ENCODE measurements around the gene TMEM163.

GRCh38 chr2:134491771-134492441 lies 226.9 kb downstream of the TMEM163 start:
- TF ChIP-seq CTCF (IDR thresholded peaks at IDR 0.05; ENCODE audit: low read depth, low read length, poor library complexity, severe bottlenecking), result no peak
- no peak for TF ChIP-seq EZH2phosphoT487 (IDR thresholded peaks at IDR 0.05; ENCODE audit: borderline replicate concordance, low read length)

Data from DOHH2 (cell line).